ENCODE results near the gene SYNRG.

Gene SYNRG

DNA sequence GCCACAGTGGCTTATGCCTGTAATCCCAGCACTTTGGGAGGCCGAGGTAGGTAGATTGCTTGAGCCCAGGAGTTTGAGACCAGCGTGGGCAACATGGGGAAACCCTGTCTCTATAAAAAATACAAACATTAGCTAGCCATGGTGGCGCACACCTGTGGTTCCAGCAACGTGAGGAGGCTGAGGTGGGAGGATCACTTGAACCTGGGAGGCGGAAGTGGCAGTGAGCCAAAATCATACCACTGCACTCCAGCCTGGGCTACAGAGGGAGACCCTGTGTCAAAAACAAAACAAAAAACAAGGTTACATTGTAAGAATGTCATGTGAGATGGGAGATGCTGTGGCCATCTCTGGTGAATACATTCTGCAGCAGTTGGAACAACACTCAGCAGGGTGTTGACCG lies 106.1 kb downstream of the SYNRG start:
- no peak for DNase-seq (ENCODE audit: low read depth)

- no peak for DNase-seq (ENCODE audit: low read depth)
Observed at GRCh38 chr17:37502009-37502936, 106.9 kb downstream of the SYNRG start.

DNA sequence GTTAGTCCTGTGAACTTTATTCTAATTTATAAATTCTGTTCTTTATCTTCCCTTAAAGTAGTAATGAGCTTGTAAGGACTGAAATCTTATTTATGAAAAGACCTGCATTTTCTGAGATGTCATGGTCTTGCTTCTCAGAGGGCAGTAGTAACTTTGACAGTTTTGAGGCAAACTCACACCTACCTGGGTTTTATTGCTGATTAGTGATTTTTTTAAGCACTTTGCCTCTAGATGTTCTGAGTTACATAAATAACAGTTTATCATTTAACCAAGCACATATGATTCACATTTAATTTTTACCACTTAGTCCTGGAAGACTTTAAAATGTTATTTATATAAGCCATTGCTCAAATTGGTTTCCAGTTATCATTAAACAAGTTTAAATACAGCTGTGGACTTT lies 108.8 kb downstream of the SYNRG start:
- DNase-seq (ENCODE audit: low read depth): no peak

DNA sequence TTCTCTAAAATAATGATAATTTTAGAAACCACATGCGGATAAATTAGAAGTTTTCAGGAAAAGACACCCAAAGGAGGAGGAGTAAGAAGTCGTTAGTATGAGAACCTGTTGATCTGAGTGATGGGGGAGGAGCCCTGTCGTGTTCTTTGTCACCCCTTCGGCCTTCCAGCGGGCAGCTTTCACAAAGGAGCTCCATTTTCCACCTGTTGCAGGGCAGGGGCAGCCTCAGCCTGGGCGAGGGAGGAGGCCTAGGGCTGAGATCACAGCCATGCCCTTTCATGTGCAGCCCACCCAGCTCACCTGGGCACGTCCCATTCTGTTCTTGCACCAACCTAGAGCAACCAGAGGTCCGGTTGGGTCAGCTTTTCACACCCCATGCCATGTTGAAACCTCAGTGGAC lies 114.2 kb downstream of the SYNRG start:
- no peak for DNase-seq (ENCODE audit: low read depth)

DNA sequence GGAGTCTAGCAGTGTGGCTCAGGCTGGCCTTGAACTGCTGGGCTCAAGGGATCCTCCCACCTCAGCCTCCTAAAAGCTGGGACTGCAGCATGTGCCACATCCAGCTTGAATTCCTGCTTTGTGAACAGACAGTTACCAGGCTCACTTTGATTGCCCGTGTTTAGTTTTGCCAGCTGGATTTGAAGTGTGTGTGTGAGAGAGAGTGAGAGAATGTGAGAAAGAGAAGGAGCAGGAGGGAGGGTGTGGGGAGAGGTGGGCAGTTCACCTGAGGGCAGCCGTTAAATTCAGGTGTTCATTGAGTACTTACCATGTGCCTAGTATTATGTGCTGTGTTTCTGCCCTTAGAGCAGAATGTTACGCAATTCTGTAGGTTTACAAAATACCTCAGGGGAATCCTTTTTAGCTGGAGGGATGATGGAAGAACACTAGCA lies 114.8 kb downstream of the SYNRG start:
- DNase-seq (ENCODE audit: low read depth): no peak

GRCh38 chr17:37493249-37494027 lies 115.8 kb downstream of the SYNRG start:
- DNase-seq (ENCODE audit: low read depth): no peak

GRCh38 chr17:37492167-37492566 lies 117.1 kb downstream of the SYNRG start:
- DNase-seq (ENCODE audit: low read depth): no peak

GRCh38 chr17:37490638-37491614 lies 118.3 kb downstream of the SYNRG start:
- DNase-seq (ENCODE audit: low read depth): no peak

- peak; percentile 60 for DNase-seq (ENCODE audit: low read depth)
Observed at GRCh38 chr17:37490022-37490587, 119.1 kb downstream of the SYNRG start.

- DNase-seq (ENCODE audit: low read depth): peak; percentile 74
Observed at GRCh38 chr17:37489197-37490001, 119.8 kb downstream of the SYNRG start, which contains the start of gene DUSP14. DUSP14 (plus strand) TSS chr17:37489891; CDS start chr17:37512273, 22,382 bp downstream.

GRCh38 chr17:37488607-37489196 lies 120.5 kb downstream of the SYNRG start:
- peak; percentile 38 for DNase-seq (ENCODE audit: low read depth)

GRCh38 chr17:37488009-37488604 lies 121.1 kb downstream of the SYNRG start:
- no peak for DNase-seq (ENCODE audit: low read depth)

DNA sequence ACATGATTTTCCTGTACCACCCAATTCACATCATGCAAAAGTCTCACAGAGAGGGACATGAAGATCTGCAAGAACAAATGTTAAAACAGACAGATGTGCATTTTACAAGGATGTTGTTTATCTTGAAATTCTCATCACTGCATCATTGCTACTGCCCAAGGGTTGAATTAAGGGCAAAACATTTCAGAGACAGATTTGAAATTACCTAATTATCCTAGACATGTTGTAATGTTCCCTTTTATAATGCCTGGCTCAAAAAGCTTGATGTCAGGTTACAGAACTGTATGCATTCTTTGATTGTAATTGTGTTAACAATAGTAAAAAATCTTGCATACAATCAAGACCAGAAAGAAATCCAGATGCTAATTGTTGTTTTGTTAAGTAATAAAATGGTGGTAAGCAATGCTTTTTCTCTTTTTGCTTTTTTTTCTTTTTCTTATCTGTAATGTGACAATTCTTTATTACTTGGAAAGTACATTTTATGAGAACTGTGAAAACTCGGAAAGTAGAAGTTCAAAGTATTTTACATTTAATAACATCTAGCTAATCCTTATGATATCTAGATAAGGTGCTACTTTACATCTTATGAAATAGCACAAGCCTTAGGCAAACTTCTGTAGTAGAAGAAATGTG lies 123.2 kb downstream of the SYNRG start:
- no peak for DNase-seq (ENCODE audit: low read depth)

DNA sequence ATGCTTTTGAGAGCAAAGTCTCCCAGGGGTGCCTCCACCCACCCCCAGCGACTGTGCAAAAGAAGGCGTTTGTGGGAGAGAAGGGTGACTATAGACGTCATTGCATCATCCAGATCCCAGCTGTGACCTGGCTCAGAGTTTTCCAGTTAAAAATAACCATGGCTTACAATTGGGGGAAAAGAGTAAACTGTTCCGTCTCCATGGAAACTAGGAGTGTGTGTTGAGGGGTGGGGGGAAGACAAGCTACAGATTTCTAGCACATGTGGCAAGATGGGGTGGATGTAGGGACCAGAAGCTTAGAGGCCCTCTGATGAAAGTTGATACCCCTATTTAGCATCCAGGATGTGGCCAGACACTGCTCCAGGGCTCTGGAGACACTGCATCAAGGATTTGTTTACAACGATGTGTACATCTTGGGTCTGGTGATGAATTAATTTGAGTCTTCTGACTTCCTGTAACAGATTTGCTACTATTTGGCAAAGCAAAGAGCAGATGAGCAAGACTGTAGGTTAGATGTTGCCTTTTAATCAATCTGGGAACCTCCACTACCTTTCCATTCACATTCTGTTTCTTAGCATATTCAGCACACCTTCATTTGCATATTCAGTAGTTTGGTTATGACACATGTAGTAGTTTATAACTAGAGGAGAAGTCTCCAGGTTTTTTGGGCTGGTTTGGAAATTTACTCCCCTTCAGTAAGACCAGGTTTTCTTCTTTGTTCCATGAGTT lies 125.7 kb downstream of the SYNRG start:
- DNase-seq (ENCODE audit: low read depth): no peak

- no peak for DNase-seq (ENCODE audit: low read depth)
Observed at GRCh38 chr17:37481001-37481665, 128.1 kb downstream of the SYNRG start.

DNA sequence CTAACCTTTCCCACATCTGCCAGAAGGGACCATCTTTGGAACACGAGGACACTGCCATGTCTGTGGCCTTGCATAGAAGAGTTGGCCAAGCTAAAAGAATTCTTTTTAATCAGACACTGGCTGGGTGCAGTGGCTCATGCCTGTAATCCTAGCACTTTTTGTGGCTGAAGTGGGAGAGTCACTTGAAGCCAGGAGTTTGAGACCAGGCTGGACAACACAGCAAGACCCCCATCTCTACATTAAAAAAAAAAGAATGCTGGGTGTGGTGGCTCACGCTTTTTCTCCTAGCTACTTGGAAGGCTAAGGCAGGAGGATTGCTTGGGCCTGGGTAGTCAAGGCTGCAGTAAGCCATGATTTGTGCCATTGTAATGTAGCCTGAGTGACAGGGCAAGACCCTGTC lies 128.8 kb downstream of the SYNRG start:
- DNase-seq (ENCODE audit: low read depth): no peak

GRCh38 chr17:37479025-37479424 lies 130.2 kb downstream of the SYNRG start:
- DNase-seq (ENCODE audit: low read depth): no peak

DNA sequence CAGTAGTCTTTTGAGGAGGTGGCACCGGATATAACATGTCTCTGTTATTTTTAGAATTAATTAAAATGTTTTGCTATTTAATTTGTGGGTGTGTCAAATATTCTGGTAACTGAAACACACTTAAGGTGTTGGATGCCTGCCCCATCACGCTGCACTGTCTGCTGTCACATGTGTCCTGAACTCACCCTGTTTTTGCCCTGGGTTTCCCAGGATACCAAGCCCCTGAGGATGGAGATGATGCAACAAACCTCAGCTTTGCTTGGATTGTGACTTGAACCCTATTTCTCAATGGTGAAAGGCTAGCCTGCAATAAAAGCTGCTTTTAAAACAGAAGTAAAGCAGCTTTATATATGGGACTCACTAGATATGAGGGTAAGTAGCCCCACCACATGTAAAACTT lies 131.0 kb downstream of the SYNRG start:
- DNase-seq (ENCODE audit: low read depth): no peak

Measured in T follicular helper cell (primary cell).